ENCODE data around the gene COPB2.

DNA sequence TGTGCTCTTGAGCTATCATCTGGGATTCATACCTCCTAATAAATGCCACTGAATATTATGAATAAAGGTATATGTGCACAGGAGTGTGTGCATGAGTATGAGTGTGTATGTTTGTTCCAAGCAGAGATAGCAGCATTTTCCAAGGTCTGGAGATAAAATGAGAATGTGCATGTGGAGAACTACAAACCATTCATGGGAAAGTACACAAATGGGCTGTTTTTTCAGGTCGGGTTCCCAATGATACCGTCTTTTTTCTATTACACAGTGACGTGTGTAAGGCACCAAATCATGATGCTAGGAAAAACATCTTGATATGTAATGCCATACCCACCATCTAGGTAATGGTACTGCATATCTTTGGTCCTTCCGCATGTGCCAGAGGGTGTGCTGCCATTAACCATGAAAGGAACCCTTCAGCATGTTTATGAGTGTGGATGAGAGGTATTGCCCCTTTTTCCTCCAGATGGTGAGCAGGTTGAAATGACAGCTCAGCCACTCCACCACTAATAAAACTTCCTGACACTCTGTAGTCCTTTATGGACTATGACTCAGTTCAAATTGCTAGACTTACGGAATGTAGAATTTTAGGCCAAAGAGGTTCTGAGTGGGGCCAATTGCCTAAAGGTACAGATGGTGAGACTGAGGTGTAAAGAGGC lies 36.4 kb upstream of the COPB2 start:
- TF ChIP-seq, protein P1, sequence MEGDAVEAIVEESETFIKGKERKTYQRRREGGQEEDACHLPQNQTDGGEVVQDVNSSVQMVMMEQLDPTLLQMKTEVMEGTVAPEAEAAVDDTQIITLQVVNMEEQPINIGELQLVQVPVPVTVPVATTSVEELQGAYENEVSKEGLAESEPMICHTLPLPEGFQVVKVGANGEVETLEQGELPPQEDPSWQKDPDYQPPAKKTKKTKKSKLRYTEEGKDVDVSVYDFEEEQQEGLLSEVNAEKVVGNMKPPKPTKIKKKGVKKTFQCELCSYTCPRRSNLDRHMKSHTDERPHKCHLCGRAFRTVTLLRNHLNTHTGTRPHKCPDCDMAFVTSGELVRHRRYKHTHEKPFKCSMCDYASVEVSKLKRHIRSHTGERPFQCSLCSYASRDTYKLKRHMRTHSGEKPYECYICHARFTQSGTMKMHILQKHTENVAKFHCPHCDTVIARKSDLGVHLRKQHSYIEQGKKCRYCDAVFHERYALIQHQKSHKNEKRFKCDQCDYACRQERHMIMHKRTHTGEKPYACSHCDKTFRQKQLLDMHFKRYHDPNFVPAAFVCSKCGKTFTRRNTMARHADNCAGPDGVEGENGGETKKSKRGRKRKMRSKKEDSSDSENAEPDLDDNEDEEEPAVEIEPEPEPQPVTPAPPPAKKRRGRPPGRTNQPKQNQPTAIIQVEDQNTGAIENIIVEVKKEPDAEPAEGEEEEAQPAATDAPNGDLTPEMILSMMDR (conservative IDR thresholded peaks at IDR 0.05; ENCODE audit: low read depth, low read length): no peak
- TF ChIP-seq EZH2 (IDR thresholded peaks at IDR 0.05; ENCODE audit: low read length, unreplicated experiment): no peak
- no peak for TF ChIP-seq EZH2phosphoT487 (IDR thresholded peaks at IDR 0.05; ENCODE audit: borderline replicate concordance, low read length)

All from PC-3 (cell line).